Activated CD8-positive, alpha-beta memory T cell treated with anti-CD3 and anti-CD28 coated beads for 36 hours (primary cell): ENCODE results near the gene RCAN2. TPM values are rescaled to one million over a fixed set of nuclear protein-coding genes. Genes with fewer than 3 reads are reported as not detected.

ENCODE experiments used
- CTCF ChIA-PET: fragments of 350-600 bp; sonication (Branson Sonifier 250); formaldehyde crosslinking; loops from one replicate; lab custom pipeline; 2021; ENCODE audit warnings: antibody characterized with exemption; lab: Charles Lee
- POLR2A ChIA-PET: fragments of 350-600 bp; sonication (Branson Sonifier 250); formaldehyde crosslinking; loops from one replicate; lab custom pipeline; 2021; ENCODE audit warnings: antibody characterized with exemption; lab: Charles Lee
- total RNA-seq, 2 experiments: library from RNA; stranded (reverse); gene quantifications; one replicate each; pipeline ENCODE4 v1.2.3, GENCODE V29; 2021

Gene RCAN2
- total RNA-seq, 2 experiments from 2014 or later, result 0.36 to 0.55 TPM

- ChIA-PET POLR2A (no interaction called here), CTCF (no interaction called here)
Observed at GRCh38 chr6:46501136-46502089, 10.2 kb upstream of the RCAN2 start.

DNA sequence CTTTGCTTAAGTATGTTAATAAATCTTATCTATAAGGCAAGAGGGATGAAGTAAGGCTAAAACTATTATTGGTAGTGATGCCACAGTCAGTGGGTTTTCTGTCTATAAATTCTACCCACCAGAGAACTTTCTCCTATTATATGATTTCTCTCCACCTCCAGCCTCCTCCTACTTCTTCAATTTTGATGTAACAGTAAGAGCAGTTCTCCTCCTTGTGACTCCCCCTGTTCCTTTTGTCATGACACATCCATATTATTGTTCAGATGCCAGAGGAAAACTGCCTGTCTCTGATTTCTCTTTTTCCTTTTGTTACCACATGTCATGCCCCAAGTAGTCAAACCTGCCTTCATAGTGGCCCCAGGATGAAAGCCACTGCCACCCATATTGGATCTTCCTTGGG, 9.1 kb upstream of the RCAN2 start:
- ChIA-PET POLR2A (no interaction called here), CTCF (no interaction called here)

DNA sequence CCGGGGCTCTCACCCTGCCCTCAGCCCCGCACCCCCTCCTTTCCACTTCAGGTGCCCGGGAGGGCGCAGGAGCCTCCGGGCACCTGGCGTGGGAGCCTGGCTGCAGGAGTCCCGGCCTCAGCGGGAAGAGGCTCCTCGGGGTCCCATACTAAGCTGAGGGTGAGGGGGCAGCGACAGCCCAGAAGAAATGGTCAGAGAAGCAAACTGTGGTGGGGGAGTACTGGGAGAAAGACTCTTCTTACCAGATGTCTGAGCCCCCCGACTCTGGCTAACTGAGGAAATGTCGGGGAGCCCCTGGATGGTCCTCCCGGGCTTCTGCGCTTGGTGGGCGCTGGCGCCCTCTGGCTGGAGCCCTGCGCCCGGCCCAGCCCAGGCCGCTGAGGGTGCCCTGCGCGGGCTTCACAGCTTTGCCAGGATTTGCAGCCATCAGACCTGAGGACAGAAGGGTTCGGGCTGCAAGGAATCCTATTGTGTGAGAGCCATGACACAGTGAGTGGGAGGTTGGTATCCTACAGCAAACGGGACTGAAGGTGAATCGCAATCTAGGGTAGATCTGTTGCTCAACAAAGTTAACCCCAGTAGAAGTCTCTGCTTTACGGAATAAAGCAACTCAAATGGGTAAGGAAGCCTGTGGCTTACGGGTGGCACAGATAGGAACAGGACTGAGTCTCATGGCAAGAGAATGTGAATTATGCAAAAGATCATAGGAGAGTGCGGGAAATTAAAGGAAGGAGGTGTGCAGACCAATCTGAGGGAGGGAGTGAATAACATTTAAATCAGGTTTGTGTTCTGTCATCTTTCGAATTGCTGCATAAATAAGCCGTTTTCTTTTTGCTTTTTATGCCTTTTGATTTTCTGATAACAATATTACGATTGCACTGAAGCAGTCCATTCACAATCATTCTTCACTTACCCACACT, 639 bp upstream of the RCAN2 start:
- ChIA-PET POLR2A (no interaction called here), CTCF (no interaction called here)

GRCh38 chr6:46490425-46491200, 636 bp downstream of the RCAN2 start:
- POLR2A ChIA-PET, result no interaction called here

GRCh38 chr6:46486181-46486580, 5.1 kb downstream of the RCAN2 start:
- CTCF ChIA-PET, result no interaction called here
- POLR2A ChIA-PET, result no interaction called here

More at GRCh38 chr6:46490425-46491200, 636 bp downstream of the RCAN2 start:
- CTCF ChIA-PET, result no interaction called here

- ChIA-PET POLR2A (no interaction called here), CTCF (no interaction called here)
Observed at GRCh38 chr6:46484081-46484820, 7.0 kb downstream of the RCAN2 start.

- CTCF ChIA-PET, result no interaction called here
- POLR2A ChIA-PET, result no interaction called here
Observed at GRCh38 chr6:46476301-46476700, 14.9 kb downstream of the RCAN2 start.

DNA sequence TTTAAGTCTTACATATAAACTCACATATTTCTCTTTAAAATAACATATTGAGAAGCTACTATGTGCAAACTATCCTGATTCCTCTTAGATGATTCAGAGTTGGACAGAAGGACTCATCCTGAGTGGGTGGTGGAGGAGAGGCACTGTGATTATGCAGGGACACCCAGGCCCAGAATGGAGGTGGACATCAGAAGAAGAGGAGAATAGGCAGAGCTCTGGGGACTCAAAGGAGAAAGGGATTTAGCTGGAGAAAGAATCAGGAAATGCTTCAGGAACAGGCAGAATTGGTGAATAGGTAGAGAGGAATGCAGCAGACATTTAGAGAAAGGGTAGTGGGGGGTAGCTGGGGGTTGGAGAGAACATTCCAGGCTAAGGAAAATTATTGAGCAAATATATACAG, 17.4 kb downstream of the RCAN2 start:
- ChIA-PET CTCF (interaction anchor here (0.6 kb wide), 1 partner anchor 258 kb away, joined by 4 read pairs; no protein-coding TSS in a partner anchor), POLR2A (no interaction called here)

- ChIA-PET POLR2A (no interaction called here), CTCF (no interaction called here)
Observed at GRCh38 chr6:46472243-46472642, 19.0 kb downstream of the RCAN2 start.

DNA sequence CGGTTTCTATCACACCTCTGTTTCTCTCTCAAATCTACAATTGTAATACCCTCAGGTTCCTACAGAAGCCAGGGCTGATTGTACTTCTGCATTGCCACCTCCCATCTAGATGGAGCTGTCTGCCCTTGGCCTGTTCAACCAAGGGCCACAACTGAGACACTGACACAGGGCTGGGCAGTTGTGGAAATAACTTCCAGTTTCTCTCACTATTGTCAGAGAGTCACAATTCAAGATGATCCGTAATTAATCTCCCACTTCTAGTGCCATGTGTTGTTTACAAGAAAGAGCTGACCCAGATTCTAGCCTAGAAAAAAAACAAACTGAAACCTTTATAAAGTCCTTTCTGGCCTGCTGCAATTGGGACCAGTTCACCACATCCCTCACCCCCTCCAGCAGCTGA, 22.2 kb downstream of the RCAN2 start:
- ChIA-PET POLR2A (interaction anchor here (0.6 kb wide), 1 partner anchor 10 kb away, joined by 3 read pairs; no protein-coding TSS in a partner anchor), CTCF (no interaction called here)

DNA sequence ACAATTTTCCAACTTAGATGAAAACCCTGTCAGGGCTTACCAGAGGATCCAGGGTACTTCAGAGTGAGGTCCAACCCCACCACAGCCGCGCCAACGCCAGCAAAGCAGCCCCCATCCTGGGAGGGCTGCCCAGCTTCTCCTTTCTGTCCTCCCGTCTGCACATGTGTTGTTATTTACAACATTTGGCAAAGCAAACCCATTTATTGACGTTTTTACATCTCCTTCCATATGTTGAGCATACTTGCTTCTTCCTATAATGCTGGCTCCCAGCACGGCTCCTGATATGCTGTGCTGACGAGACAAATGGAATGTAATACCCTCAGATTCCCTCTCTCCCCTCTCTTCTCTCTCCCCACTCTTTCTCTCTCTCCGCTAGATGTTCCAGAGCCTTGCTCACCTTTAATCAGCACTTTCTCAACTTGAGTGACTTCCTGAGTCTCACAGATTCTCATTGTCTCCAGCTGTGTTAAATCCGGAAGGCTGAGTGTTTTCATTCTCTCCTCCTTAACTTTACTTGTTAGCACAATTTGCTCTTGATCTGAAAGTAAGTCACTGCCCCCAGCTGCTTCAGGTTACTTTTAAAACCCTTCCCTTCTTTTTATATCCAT, 22.7 kb downstream of the RCAN2 start:
- CTCF ChIA-PET, result interaction anchor here (0.6 to 1.1 kb wide), 2 partner anchors 38 to 848 kb away, joined by 3 read pairs; no protein-coding TSS in a partner anchor
- POLR2A ChIA-PET, result interaction anchor here (0.6 kb wide), 1 partner anchor 11 kb away, joined by 3 read pairs; no protein-coding TSS in a partner anchor

DNA sequence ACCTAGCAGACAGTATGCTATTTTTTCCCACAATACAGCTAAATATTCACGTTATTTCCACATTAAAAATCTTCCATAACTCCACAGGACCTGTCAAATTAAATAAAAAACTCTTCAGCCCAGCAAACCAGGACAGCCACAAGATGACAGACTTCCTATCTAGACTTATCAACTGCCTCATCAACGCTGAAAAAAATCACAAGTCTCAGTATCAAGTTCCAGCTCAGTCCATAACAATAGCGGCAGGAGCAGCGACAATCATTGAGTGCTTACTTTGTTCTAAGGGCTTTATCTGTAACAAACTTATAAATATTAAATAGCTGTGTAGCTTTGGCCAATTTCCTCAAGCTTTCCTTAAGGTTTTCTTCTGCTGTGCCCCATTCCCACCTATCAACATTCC, 24.7 kb downstream of the RCAN2 start:
- POLR2A ChIA-PET, result no interaction called here
- CTCF ChIA-PET, result no interaction called here

- POLR2A ChIA-PET, result no interaction called here
- CTCF ChIA-PET, result no interaction called here
Observed at GRCh38 chr6:46465294-46466165, 25.7 kb downstream of the RCAN2 start.

DNA sequence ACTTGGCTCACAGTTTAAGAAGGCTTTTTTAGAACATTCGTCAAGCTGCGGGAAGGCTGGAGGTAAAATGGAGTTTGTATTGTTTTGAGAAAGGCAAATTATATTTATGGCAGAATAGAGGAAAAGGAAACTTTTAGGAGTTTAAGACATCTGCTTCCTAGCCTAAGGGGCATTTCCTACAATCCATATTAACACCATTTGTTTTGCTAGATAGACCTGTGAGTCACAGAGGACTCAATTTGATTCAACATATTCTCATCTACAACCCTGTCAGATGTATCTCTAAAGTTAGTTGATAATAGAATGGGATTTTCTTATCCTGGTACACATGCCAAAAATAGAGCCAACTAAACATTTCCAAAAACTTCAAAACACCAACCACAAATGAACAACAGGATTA, 35.0 kb downstream of the RCAN2 start:
- ChIA-PET POLR2A (no interaction called here), CTCF (no interaction called here)

GRCh38 chr6:46454691-46455090, 36.6 kb downstream of the RCAN2 start:
- CTCF ChIA-PET, result no interaction called here
- POLR2A ChIA-PET, result no interaction called here

- ChIA-PET CTCF (no interaction called here), POLR2A (no interaction called here)
Observed at GRCh38 chr6:46453741-46454316, 37.4 kb downstream of the RCAN2 start.

DNA sequence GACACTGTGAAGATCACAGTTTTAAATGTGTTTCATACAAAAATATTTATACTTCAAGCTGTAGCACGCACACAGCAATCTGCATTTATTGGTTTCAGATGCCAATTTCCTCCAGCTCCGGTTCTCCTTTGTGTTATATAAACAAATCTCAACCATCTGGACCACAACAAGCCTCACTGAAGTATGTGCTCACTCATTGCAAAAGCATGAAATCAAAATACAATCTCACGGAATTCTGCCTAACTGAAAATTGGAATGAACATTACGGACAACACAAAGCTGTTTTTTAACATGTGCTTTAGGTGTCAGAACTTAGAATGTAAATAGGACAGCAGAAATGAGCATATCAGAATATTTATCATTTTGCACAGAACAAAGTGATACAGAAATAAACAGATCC, 38.0 kb downstream of the RCAN2 start:
- POLR2A ChIA-PET, result no interaction called here

More for the DNA sequence above, 38.0 kb downstream of the RCAN2 start:
- CTCF ChIA-PET, result no interaction called here
